ENCODE measurements around the gene DCAF15.

DNA sequence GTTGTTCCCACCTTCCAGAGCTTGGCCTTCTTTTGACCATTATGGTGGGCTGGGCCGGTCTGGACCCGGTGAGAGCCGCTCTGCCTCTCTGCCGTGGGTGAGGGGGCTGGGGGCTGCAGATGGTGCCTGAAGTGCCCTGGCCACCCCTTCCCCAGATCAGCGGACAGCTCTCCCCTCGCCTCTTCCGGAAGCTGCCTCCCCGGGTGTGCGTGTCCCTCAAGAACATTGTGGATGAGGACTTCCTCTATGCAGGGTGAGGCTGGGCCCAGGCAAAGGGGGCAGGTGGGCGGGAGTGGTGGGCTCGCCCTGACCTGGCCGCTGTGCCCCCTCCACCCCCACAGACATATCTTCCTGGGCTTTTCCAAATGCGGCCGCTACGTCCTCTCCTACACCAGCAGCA, 1.9 kb downstream of the DCAF15 start:
- TF ChIP-seq, protein P1, sequence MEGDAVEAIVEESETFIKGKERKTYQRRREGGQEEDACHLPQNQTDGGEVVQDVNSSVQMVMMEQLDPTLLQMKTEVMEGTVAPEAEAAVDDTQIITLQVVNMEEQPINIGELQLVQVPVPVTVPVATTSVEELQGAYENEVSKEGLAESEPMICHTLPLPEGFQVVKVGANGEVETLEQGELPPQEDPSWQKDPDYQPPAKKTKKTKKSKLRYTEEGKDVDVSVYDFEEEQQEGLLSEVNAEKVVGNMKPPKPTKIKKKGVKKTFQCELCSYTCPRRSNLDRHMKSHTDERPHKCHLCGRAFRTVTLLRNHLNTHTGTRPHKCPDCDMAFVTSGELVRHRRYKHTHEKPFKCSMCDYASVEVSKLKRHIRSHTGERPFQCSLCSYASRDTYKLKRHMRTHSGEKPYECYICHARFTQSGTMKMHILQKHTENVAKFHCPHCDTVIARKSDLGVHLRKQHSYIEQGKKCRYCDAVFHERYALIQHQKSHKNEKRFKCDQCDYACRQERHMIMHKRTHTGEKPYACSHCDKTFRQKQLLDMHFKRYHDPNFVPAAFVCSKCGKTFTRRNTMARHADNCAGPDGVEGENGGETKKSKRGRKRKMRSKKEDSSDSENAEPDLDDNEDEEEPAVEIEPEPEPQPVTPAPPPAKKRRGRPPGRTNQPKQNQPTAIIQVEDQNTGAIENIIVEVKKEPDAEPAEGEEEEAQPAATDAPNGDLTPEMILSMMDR (IDR thresholded peaks at IDR 0.05), result no peak
- no peak for TF ChIP-seq POLR2A (IDR thresholded peaks at IDR 0.05)

All from body of pancreas (tissue), 4 donors.